Peyer's patch (tissue), 4 donors: ENCODE results near the gene EFEMP2. TPM values are rescaled to one million over a fixed set of nuclear protein-coding genes. Genes with fewer than 3 reads are reported as not detected.

Experiments
- DNase-seq, 3 donors: peaks; one replicate each; pipeline ENCODE4 v3.0.0-alpha.2; 2017 to 2019
- H3K27ac ChIP-seq, 4 donors: fragments of 200-600 bp; sonication (generic); one replicate each; pipeline ENCODE4 v1.5.1; 2016 to 2019
- H3K27me3 ChIP-seq, 2 donors: fragments of 200-600 bp; sonication (generic); one replicate each; pipeline ENCODE4 v1.5.1; 2019
- H3K36me3 ChIP-seq, 3 donors: fragments of 200-600 bp; sonication (generic); one replicate each; pipeline ENCODE4 v1.5.1; 2016 to 2019
- H3K4me1 ChIP-seq, 4 donors: fragments of 200-600 bp; sonication (generic); one replicate each; pipeline ENCODE4 v1.5.1; 2016 to 2019
- H3K4me3 ChIP-seq, 4 donors: fragments of 200-600 bp; sonication (generic); 1 replicate in 3 of 4; 2 replicates in 1 of 4; pipeline ENCODE4 v1.5.1; 2016 to 2019; ENCODE audit warnings: mild to moderate bottlenecking in 1 of 4
- H3K9me3 ChIP-seq, 4 donors: fragments of 200-600 bp; sonication (generic); one replicate each; pipeline ENCODE4 v1.5.1; 2016 to 2019; ENCODE audit warnings: mild to moderate bottlenecking in 1 of 4
- CTCF ChIP-seq, 6 experiments: fragments of 450-650 bp in 4 of 6; fragments of 200-600 bp in 2 of 6; sonication (generic) in 1 of 6; IDR thresholded peaks; one replicate each; pipeline ENCODE4 v1.5.1; 2017 to 2019; ENCODE audit warnings: antibody characterized with exemption in 6 of 6, mild to moderate bottlenecking in 3 of 6, moderate library complexity in 1 of 6
- POLR2A ChIP-seq, 2 donors: fragments of 450-650 bp; IDR thresholded peaks; one replicate each; pipeline ENCODE4 v1.5.1; 2017; ENCODE audit warnings: antibody characterized with exemption in 2 of 2, mild to moderate bottlenecking in 2 of 2, moderate library complexity in 2 of 2
- total RNA-seq, 4 donors: library from RNA; depleted of rRNA; stranded (reverse); fragments of >200 nt; gene quantifications; one replicate each; pipeline ENCODE4 v1.1.0, GENCODE V29; 2016

The EFEMP2 gene
- total RNA-seq, 4 donors from 2014 or later = 4.4 to 75.1 (median 12.1) TPM

GRCh38 chr11:65915821-65916251, 43.2 kb upstream of the EFEMP2 start:
- peak; percentile 31 to 75 (median 56) for DNase-seq

GRCh38 chr11:65915101-65915820, 42.7 kb upstream of the EFEMP2 start:
- DNase-seq = no peak
- no peak for TF ChIP-seq CTCF (IDR thresholded peaks at IDR 0.05)
- TF ChIP-seq POLR2A (IDR thresholded peaks at IDR 0.05) = no peak
- Histone ChIP-seq H3K9me3 (no peaks in the 10 kb centered on the region), H3K4me3 (no peak overlapping the region), H3K4me1 (peaks cover 2 to 43% (median 16%) of the 10 kb centered on the region in 4 donors), H3K27me3 (no peaks in the 10 kb centered on the region), H3K27ac (peak overlapping the region; percentile 60 to 81 (median 70)), H3K36me3 (no peaks in the 10 kb centered on the region)

More at GRCh38 chr11:65915821-65916251, 43.2 kb upstream of the EFEMP2 start:
- H3K36me3 ChIP-seq = no peaks in the 10 kb centered on the region
- no peak for TF ChIP-seq POLR2A (IDR thresholded peaks at IDR 0.05)
- no peak for TF ChIP-seq CTCF (IDR thresholded peaks at IDR 0.05)
- no peaks in the 10 kb centered on the region for H3K27me3 ChIP-seq
- peaks cover 2 to 49% (median 21%) of the 10 kb centered on the region in 4 donors for H3K4me1 ChIP-seq
- H3K27ac ChIP-seq = peak overlapping the region; percentile 60 to 81 (median 70)
- no peak overlapping the region for H3K4me3 ChIP-seq
- no peaks in the 10 kb centered on the region for H3K9me3 ChIP-seq

- DNase-seq = no peak
- H3K27ac ChIP-seq = no peak overlapping the region
These were observed 40.2 kb upstream of the EFEMP2 start for GRCh38 chr11:65912845-65913244.

GRCh38 chr11:65911682-65912568, 39.3 kb upstream of the EFEMP2 start:
- Histone ChIP-seq H3K4me3 (no peak overlapping the region), H3K27ac (peak overlapping the region in 1 of 4 donors; percentile 49), H3K27me3 (no peaks in the 10 kb centered on the region), H3K4me1 (peaks cover 0 to 27% (median under 1%) of the 10 kb centered on the region in 4 donors), H3K36me3 (no peaks in the 10 kb centered on the region), H3K9me3 (no peaks in the 10 kb centered on the region)
- no peak for DNase-seq
- TF ChIP-seq POLR2A (IDR thresholded peaks at IDR 0.05) = no peak
- TF ChIP-seq CTCF (IDR thresholded peaks at IDR 0.05) = peak in 2 of 6 experiments; percentile 24

More at GRCh38 chr11:65912845-65913244, 40.2 kb upstream of the EFEMP2 start:
- H3K4me1 ChIP-seq = peaks cover 2 to 36% (median 9%) of the 10 kb centered on the region in 4 donors
- no peaks in the 10 kb centered on the region for H3K27me3 ChIP-seq
- no peak for TF ChIP-seq CTCF (IDR thresholded peaks at IDR 0.05)
- TF ChIP-seq POLR2A (IDR thresholded peaks at IDR 0.05) = no peak
- H3K4me3 ChIP-seq = no peak overlapping the region
- no peaks in the 10 kb centered on the region for H3K9me3 ChIP-seq
- H3K36me3 ChIP-seq = no peaks in the 10 kb centered on the region

GRCh38 chr11:65907878-65908277, 35.3 kb upstream of the EFEMP2 start:
- no peak overlapping the region for H3K4me3 ChIP-seq
- H3K9me3 ChIP-seq = no peaks in the 10 kb centered on the region
- no peaks in the 10 kb centered on the region for H3K36me3 ChIP-seq
- no peak overlapping the region for H3K27ac ChIP-seq
- H3K4me1 ChIP-seq = peaks cover 0 to 5% (median 0%) of the 10 kb centered on the region in 4 donors
- TF ChIP-seq CTCF (IDR thresholded peaks at IDR 0.05) (no peak), POLR2A (IDR thresholded peaks at IDR 0.05) (no peak)
- no peaks in the 10 kb centered on the region for H3K27me3 ChIP-seq
- DNase-seq = no peak
